Measurements from ENCODE around the gene SCNN1G. TPM values are rescaled to one million over a fixed set of nuclear protein-coding genes. Genes with fewer than 3 reads are reported as not detected.

The SCNN1G gene
- total and polyA plus RNA-seq, 2 of the 4 experiments (the other 2 are of a cell fraction): not detected

DNA sequence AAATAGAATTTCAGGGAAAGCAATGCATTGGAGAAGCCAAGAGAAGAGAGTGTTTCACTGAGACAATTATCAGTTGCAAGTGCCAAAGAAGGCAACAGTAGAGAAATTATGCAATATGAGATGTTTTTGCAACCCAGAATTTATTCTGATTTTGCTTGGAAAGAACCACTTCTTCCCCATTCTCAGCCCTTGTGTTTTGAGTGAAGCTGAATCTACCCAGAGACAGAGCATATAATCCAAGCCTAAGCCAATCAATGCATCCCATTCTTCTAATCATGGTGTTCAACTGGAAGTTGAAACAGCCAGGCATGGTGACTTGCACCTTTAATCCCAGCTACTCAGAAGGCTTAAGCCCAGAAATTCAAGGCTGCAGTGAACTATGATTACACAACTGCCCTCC, 6.9 kb upstream of the SCNN1G start:
- H3K27me3 ChIP-seq (ENCODE audit: control insufficient read depth, insufficient read depth, low read length): no peaks in the 10 kb centered on the region
- no peak overlapping the region for H3K56ac ChIP-seq (ENCODE audit: extremely low read depth, insufficient read depth, low read length)
- ATAC-seq (ENCODE audit: low read depth) (no peak), DNase-seq (no peak)
- H2AK9ac ChIP-seq (replicated peaks; ENCODE audit: low read depth, low read length, poor library complexity): no peak overlapping the region
- ChIA-PET POLR2A (ENCODE audit: unreplicated experiment) (no interaction called here), CTCF (interaction anchor here (0.6 kb wide), 1 partner anchor 15 kb away, joined by 4 read pairs; no protein-coding TSS in a partner anchor)
- no peak overlapping the region for H2BK15ac ChIP-seq (ENCODE audit: low read depth, low read length)
- H3K4me2 ChIP-seq (ENCODE audit: low read depth, low read length): no peak overlapping the region
- in situ Hi-C loops (cut with MboI; ENCODE audit: low sequenced_read_pairs): no loop called here
- H4K91ac ChIP-seq (ENCODE audit: insufficient read depth, low read depth, low read length): no peak overlapping the region
- H4K8ac ChIP-seq (ENCODE audit: low read depth in 2 of 2, low read length in 2 of 2): no peak overlapping the region
- TF ChIP-seq MXI1 (IDR thresholded peaks at IDR 0.05; ENCODE audit: borderline replicate concordance, low read depth, low read length) (no peak), POLR2A (IDR thresholded peaks at IDR 0.05; ENCODE audit: low read depth, low read length) (no peak), CEBPB (IDR thresholded peaks at IDR 0.05; ENCODE audit: low read depth, low read length) (no peak), CHD1 (IDR thresholded peaks at IDR 0.05; ENCODE audit: low read depth, low read length) (no peak), BHLHE40 (IDR thresholded peaks at IDR 0.05; ENCODE audit: low read depth, low read length) (no peak), SMC3 (IDR thresholded peaks at IDR 0.05; ENCODE audit: low read depth, low read length) (no peak), RAD21 (IDR thresholded peaks at IDR 0.05; ENCODE audit: low read length) (no peak)
- no peak overlapping the region for H2BK5ac ChIP-seq (ENCODE audit: low read depth, low read length, poor library complexity, severe bottlenecking)
- BruUV-seq (replicated peaks): no TSS peak
- no peaks in the 10 kb centered on the region for H4K20me1 ChIP-seq (ENCODE audit: insufficient read depth, low read length)
- H3K14ac ChIP-seq (replicated peaks; ENCODE audit: low read depth, low read length): no peak overlapping the region
- no peak overlapping the region for H3K4ac ChIP-seq (ENCODE audit: low read depth, low read length)
- no peak overlapping the region for H3K23ac ChIP-seq (ENCODE audit: low read depth, low read length)
- no peaks in the 10 kb centered on the region for H3K9me3 ChIP-seq (ENCODE audit: control insufficient read depth, insufficient read depth, low read length)
- H3K79me1 ChIP-seq (ENCODE audit: low read depth in 1 of 2, low read length in 2 of 2): no peaks in the 10 kb centered on the region
- H3K4me1 ChIP-seq (ENCODE audit: control insufficient read depth, insufficient read depth, low read length): no peaks in the 10 kb centered on the region
- no peak overlapping the region for H2AK5ac ChIP-seq (ENCODE audit: low read depth, low read length)
- no peak overlapping the region for H3K9ac ChIP-seq (ENCODE audit: low read depth, low read length)
- no peak overlapping the region for H3K27ac ChIP-seq (ENCODE audit: insufficient read depth, low read length)
- H3K9me1 ChIP-seq (ENCODE audit: insufficient read depth, low read length): no peaks in the 10 kb centered on the region
- dilution Hi-C loops (cut with HindIII; ENCODE audit: low sequenced_read_pairs, unreplicated experiment): no loop called here
- H4K5ac ChIP-seq (ENCODE audit: low read depth, low read length): no peak overlapping the region
- H2BK120ac ChIP-seq (ENCODE audit: low read depth, low read length): no peak overlapping the region
- no peak overlapping the region for H2AFZ ChIP-seq (replicated peaks; ENCODE audit: low read length, poor library complexity)
- no peak overlapping the region for H3K18ac ChIP-seq (ENCODE audit: low read depth, low read length)
- H2BK20ac ChIP-seq (ENCODE audit: low read depth, low read length): no peak overlapping the region
- intact Hi-C loops (cut with micrococcal nuclease): no loop called here
- H3K4me3 ChIP-seq (ENCODE audit: insufficient read depth, low read depth, low read length): no peak overlapping the region
- H3K36me3 ChIP-seq (ENCODE audit: control insufficient read depth, insufficient read depth, low read length): no peaks in the 10 kb centered on the region

All from IMR-90 (cell line).